ENCODE measurements around the gene RPS8.
"Not testable (repeated sequence)": the region's sequence is repeated elsewhere in the genome, so short reads cannot be mapped to it uniquely, and the experiment has no call there.

RPS8 gene

DNA sequence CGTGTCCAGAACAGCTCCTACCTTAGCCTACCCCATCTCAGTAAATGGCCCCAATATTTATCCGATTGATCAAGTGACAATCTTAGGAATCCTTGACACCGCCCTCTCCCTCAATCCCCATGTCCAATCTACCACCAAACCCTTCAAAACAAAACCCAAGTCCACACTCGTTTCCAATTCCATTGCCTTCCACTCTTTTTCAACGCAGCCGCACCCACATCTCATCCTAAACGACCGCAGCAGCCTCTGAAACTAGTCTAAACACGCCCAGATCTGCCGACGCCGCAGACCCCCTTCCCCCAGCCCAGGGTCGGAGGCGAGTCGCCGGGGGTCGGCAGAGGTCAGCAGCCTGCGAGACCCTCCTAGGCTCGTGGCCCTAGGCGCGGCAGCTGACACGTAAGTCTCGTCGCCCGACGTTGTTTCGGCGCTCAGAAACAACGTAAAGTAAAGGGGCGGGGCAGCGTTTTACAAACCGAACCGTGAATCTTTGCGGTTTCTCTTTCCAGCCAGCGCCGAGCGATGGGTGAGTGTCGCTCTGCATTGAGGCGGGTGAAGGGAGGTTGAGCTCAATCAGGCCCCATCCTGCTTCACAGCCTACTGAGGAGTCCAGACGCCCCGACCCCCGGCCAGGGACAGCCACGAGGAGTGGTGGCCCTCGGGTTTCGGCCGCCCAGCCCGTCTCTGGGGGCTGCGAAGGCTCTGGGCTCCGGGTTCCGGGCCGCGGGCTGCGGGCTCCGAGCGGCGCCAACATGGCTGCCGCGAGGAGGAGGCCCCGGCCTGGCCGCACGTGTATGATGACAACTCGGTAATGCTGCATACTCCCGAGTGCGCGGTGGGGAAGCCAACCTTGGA is at the start of gene RPS8:
TSS of gene RPS8 (plus strand) at position 463 of the 852 bp plus-strand sequence. CDS start at position 520, 57 bp downstream.
- DNase-seq (ENCODE audit: low read depth in 3 of 3, low spot score in 1 of 3): peak; percentile 74 to 77 (median 76)

DNA sequence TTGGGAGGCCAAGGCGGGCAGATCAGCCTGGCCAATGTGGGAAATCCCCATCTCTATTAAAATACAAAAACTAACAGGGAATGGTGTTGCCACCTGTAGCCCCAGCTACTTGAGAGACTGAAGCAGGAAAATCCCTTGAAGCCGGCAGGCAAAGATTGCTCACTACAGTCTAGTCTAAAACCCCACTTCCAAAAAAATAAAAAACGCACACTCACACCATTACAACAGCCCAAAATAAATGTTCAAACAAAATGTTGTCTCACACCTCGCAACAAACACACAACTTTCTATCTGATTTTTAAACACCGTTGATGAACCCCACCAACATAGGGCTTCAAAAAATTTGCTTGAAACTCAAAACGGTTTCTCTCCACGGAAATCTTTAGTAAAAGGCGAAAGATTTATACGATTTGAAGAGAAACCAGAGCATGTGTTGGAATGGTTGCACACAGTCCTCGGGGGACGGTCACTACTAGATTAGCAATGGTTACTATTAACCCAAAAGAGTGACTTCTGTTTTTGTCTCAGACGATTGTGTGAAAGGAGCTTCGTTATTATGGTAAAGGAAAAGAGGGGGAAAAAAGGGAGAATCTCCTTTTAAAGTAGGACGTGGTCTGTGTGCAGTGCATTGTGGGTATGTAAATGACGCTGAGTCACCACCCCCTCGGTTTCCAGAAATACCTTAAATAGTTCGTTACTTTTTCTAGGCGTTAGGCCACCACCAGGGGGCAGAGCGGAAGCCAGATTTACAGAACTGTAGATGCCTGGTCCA is 44.4 kb upstream of the RPS8 start, which contains the start of gene RNU5D-1:
TSS of gene RNU5D-1 (minus strand) at position 430 of the 772 bp plus-strand sequence.
- peak; percentile 79 to 94 (median 88) for DNase-seq (ENCODE audit: low read depth in 3 of 3, low spot score in 1 of 3)

DNA sequence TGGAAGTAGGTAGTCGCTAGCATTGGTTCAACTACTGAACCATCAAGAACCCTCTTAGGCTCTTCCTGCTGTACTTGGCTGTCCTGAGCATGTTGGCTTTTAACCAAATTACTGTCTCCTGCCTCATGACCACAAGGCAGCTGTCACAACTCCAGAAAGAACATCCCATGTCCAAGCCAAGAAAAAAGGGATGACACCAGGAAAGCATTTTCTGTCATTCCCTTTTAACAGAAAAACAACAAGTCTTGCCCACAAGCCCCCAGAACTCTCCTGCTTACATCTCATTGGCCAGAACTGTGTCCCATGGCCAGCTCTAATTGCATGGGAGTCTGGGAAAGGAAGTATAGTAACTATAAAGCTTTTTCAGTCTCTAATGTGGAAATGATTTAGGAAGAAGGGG is 42.0 kb upstream of the RPS8 start:
- no peak for DNase-seq (ENCODE audit: low read depth in 3 of 3, low spot score in 1 of 3)

DNA sequence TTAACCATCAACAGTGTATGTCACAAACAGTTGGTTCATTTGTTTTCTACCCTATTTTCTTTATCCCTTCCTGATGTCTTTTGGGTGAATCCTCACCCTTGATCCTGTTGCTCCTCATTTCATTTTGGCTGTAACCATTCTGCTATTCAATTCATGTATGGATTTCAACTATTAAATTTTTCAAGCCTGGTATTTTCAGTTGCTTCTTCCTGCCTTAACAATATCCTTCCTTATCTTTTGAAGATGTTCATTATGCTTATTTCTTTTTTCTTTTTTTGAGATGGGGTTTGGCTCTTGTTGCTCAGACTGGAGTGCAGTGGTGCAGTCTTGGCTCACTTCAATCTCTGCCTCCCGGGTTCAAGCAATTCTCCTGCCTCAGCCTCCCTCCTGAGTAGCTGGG is 41.6 kb upstream of the RPS8 start:
- DNase-seq (ENCODE audit: low read depth in 3 of 3, low spot score in 1 of 3): no peak

DNA sequence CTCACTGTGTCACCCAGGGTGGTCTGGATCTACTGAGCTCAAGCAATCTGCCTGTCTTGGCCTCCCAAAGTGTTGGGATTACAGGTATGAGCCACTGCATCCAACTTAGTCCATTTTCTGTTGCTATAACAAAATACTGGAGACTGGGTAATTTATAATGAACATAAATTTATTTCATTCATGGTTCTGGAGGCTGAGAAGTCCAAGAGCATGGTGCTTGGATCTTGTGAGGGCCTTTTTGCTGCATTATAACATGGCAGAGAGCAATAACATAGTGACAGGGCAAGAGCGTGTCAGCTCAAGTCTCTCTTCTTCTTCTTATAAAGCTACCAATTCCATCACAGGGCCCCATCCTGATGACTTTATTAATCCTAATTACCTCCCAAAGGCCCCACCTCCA is 39.3 kb upstream of the RPS8 start:
- no peak for DNase-seq (ENCODE audit: low read depth in 3 of 3, low spot score in 1 of 3)

DNA sequence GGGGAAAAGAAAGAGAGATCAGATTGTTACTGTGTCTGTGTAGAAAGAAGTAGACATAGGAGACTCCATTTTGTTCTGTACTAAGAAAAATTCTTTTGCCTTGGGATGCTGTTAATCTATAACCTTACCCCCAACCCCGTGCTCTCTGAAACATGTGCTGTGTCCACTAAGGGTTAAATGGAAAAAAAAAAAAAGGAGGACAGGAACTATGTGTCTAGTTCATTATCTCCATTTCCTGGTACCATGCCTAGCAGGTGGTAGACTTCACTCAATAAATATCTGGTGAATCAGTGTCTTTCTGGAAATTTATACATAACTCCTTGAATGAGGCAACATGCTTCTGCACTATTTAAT is 36.4 kb upstream of the RPS8 start:
- not testable (repeated sequence) for DNase-seq (ENCODE audit: low read depth in 3 of 3, low spot score in 1 of 3)

DNA sequence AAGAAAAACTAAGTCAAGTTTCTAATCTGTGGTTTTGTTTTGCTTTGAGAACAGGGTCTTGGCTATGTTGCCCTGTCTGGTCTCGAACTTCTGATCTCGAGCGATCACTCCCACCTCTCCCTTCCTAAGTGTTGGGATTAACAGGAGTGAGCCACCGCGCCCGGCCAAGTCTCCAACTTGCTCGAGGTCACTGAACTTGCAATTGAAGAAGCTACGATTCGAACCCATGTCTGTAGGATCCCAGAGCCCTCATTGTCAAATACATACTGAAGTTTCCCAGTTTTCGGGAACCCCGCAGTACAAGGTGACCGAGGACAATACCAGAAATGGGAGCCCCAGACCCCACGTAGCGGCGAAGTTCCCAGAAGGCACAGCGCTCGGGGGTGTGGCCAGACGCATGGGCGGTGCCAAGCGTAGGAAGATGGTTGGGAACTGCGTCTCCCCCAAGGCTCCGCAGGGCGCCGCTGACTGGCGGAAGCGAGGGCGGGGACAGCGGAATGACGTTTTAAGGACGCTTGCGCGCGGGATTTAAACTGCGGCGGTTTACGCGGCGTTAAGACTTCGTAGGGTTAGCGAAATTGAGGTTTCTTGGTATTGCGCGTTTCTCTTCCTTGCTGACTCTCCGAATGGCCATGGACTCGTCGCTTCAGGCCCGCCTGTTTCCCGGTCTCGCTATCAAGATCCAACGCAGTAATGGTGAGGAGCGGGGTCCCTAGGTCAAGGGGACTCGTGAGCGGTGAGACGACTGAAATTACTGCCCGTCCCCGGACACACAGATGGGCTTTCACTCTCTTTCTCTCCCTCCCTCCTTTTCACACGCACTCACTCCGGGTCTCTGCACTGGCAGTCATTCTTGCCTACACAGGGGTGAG is 35.8 kb upstream of the RPS8 start, which contains the start of gene KIF2C:
TSS of gene KIF2C (plus strand) at position 531 of the 872 bp plus-strand sequence. CDS start at position 627, 96 bp downstream.
- peak; percentile 88 to 96 (median 89) for DNase-seq (ENCODE audit: low read depth in 3 of 3, low spot score in 1 of 3)

DNA sequence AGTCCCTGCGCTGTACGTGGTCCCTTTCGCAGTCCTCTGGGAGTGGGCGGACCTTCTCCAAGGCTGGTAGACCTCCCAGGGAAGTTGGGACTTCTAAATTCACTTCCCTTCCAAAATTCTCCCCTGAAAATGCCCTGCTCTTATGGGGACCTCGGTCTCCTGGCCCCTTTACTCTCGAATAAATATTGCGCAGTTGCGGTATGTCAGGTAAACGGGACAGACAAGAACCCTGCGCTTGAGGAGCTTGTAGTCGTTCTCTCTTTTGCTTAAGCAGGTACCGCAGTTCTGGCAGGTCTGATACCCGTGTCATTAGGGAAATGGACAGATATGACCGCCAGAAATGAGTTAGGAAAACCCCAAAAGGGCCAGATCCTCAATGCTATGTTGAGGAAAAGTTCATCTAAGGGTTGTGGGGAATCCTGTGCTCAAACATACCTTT is 35.1 kb upstream of the RPS8 start:
- DNase-seq (ENCODE audit: low read depth in 3 of 3, low spot score in 1 of 3): no peak

DNA sequence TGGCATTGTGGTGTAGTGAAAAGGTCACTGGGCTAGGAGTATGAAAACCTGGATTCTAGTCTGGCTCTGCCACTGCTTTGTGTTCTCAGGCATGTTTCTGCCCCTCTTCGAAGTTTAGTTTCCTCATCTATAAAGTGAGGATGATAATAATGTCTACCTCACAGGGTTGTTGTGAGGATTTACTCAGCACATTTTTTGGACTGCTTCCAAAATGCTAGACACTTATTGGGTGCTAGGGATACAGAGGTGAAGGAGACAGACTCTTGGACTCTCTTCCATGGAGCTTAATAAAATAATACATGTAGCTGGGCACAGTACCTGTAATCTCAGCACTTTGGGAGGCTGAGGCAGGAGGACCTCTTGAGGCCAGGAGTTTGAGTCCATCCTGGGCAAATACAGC is 32.1 kb upstream of the RPS8 start:
- DNase-seq (ENCODE audit: low read depth in 3 of 3, low spot score in 1 of 3): no peak

DNA sequence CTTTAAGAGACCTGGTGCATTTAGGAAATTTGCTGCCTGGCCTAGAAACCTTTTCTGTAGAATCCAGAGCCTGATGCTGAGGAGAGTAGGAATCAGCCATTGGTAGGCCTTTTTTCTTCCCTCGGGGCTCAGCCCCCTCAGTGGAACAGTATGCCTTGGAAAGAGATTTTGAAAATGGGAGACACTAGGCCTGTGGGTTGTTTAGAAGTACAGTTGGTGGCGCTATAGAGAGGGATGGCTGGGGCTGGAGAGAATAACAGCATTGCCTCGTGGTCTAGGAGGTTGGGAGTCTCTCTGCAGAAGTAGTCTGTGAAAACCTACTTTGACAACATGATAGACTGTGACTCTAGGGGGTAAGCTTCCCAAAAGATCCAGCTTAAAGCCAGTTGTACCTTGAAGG is 27.5 kb upstream of the RPS8 start:
- DNase-seq (ENCODE audit: low read depth in 3 of 3, low spot score in 1 of 3): no peak

DNA sequence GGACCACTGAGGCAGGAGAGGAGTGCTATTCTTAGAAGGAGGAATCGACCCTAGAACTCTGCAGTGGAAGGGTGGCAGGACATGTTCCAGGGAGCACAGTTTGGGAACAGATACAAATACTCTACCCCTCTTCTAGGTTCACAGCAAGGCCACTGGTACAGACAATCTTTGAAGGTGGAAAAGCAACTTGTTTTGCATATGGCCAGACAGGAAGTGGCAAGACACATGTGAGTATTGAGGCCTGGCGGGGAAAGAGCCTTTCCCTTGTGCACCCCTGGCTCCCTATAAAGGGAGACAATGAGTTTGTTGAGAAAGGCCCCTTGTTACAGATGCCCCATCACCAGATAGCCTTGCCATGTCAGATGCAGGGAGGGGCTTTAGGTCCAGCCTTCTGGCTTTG is 17.9 kb upstream of the RPS8 start:
- no peak for DNase-seq (ENCODE audit: low read depth in 3 of 3, low spot score in 1 of 3)

DNA sequence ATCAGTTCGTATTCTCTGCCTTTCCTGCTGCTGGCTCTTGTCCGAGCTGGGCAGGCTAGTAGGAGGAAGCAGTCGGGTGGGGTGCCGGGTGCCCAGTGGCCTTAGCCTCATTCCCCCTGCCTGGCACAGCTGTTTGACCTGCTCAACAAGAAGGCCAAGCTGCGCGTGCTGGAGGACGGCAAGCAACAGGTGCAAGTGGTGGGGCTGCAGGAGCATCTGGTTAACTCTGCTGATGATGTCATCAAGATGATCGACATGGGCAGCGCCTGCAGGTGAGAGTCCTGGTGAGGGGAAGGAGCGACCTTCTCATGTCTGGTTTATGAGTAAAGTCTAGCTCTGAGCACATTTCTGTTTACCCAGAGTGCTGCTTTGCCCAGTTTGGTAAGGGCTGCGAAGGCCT is 16.3 kb upstream of the RPS8 start:
- no peak for DNase-seq (ENCODE audit: low read depth in 3 of 3, low spot score in 1 of 3)

DNA sequence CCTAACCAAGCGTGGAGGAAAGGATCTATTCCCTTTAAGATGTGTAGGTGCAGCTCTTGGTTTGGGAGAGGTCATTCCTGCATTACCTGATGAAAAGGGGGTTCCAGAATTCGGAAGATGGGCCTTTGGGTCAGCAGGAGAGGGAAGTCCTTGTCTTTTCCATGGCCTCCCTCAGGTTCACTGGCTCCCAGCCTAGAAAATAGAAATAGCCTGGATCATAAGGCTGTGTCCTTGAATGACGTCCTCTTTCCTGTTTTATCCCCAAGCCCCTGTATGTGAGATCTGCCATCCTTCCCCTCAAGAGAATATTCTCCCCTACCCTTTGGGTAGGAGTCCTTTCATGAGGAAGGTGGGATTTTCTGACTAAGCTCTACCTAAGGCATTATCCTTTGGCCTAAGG is 14.5 kb upstream of the RPS8 start:
- no peak for DNase-seq (ENCODE audit: low read depth in 3 of 3, low spot score in 1 of 3)

DNA sequence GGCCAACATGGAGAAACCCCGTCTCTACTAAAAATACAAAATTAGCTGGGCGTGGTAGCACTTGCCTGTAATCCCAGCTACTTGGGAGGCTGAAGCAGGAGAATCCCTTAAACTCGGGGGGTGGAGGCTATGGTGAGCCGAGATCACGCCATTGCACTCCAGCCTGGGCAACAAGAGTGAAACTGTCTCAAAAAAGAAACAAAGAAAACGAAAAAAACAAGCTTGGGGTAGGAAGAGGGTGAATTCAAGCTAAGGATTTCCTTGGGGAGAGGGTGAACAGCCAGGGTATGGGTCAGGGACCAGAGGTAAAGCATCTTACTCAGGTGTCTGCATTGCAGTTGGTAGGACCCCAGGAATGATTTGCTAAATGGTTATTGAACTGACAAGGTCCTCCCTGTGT is 8.9 kb upstream of the RPS8 start:
- not testable (repeated sequence) for DNase-seq (ENCODE audit: low read depth in 3 of 3, low spot score in 1 of 3)

DNA sequence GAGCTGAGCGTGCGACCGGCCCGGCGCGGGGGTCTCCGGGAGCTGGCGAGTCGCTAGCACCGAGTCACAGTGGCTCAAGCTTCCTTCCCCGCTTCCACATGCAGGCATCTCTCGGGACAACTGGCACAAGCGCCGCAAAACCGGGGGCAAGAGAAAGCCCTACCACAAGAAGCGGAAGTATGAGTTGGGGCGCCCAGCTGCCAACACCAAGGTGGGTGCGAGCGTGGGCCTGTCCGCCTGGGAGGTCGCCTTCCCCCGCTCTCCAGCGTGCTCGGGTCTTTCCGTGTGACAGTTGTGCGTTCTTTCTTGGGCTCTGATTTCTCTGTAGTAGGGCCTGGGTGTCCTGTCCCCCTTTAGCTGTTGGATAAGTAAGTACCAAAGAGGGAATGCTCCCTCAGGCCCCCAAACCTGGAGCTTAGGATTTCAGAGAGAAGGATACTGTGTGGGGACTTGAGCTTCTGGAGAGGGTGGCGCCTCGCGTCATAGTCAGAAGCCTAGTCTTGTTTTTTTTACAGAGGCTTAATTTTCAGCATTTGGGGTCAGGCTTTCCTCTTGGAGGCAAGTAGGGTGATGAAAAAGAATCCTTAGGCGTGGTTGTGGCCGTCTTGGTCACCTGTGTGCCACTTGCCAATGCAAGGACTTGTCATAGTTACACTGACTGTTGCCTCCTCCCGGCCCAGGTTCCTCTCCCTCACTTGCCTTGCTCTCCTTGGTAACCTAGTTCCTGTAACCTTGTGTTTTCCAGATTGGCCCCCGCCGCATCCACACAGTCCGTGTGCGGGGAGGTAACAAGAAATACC is 790 bp downstream of the RPS8 start:
- peak in 1 of 3 donors; percentile 39 for DNase-seq (ENCODE audit: low read depth in 3 of 3, low spot score in 1 of 3)

DNA sequence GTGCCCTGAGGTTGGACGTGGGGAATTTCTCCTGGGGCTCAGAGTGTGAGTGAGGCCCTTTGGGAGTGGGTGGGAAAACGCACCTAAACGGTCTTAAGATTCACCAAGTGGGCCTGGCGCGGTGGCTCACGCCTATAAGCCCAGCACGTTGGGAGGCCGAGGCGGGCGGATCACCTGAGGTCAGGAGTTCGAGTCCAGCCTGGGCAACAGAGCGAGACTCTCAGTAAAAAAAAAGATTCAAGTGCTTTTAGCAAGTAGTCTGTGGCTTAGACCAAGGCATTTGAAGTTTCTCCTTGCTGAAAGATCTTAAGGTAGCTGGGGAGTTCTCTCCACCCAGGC is 1.4 kb downstream of the RPS8 start:
- DNase-seq (ENCODE audit: low read depth in 3 of 3, low spot score in 1 of 3): no peak

DNA sequence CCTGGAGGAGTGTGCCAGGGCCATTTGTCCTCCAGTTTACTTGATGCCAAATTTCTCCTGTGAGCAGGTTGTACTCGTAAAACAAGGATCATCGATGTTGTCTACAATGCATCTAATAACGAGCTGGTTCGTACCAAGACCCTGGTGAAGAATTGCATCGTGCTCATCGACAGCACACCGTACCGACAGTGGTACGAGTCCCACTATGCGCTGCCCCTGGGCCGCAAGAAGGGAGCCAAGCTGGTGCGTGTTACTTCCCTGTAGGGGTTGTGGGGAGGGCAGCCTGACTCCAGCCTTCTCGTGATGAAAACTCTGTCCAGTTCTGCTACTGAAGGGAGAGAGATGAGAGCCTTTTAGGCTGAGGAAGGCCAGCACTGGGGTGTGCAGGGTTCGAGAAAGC is 2.2 kb downstream of the RPS8 start:
- DNase-seq (ENCODE audit: low read depth in 3 of 3, low spot score in 1 of 3): no peak

DNA sequence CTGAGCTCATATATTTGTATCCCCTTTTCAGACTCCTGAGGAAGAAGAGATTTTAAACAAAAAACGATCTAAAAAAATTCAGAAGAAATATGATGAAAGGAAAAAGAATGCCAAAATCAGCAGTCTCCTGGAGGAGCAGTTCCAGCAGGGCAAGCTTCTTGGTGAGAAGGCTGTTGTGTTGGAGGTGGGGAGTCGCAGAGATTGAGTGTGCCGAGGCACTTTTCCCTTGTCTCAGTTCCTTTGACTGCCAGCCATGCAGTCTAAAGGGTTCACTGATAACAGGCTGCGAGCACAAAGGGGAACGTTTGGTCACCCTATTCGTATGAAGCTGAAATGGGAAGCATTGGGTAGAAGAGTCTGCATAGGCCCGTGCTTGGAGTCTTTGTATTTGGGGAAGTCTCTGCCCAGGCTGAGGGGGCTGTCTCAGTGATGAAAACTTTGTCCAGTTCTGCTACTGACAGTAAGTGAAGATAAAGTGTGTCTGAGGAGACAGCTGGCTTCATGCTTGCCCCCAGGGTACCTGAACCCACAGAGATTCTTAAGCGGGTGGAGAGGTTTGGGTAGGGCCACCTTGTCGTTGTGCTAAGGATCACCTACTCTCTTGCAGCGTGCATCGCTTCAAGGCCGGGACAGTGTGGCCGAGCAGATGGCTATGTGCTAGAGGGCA is 2.8 kb downstream of the RPS8 start:
- DNase-seq (ENCODE audit: low read depth in 3 of 3, low spot score in 1 of 3): no peak

DNA sequence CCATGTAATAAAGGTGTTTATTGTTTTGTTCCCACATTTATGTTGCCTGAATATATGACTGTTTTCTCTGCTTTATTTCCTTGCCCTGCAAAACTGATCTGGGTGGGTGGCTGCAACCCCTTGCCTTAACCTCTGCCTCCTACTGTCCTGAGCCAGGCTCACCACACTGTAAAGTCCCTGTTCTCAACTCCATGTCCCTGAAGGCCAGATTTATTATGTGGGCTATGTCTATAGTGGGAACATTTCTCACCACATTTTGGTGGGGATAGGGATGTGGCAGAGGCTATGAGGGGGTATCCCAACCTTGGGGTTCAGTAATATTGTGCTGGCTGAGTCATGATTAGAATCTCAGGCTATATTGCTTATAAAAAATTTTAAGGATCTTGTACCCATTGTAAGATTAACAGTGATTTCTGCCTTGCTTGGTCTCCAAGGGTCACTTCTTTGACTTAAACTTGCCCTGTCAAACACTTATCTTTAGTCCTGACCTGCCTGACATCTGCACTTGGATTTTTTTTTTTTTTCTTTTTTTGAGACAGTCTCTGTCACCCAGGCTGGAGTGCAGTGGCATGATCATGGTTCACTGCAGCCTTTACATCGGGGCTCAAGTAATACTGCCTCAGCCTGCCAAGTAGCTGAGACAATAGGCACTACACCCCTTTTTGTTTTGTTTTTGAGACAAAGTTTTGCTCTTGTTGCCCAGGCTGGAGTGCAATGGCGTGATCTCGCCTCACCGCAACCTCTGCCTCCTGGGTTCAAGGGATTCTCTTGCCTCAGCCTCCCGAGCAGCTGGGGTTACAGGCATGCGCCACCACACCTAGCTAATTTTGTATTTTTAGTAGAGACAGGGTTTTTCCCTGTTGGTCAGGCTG is 3.6 kb downstream of the RPS8 start:
- no peak for DNase-seq (ENCODE audit: low read depth in 3 of 3, low spot score in 1 of 3)

Measured in stimulated activated CD4-positive, alpha-beta T cell treated with anti-CD3 and anti-CD28 coated beads, TNF-alpha, amount 100 ng/mL, for 1 hour (primary cell).